DOHH2 (cell line): ENCODE data around the gene OSBPL1A.

ENCODE experiments used
- H3F3A ChIP-seq: fragments of 200-600 bp; sonication (generic), shearing (Covaris generic); 2 replicates; pipeline ENCODE4 v1.6.0; 2016; ENCODE audit warnings: antibody characterized with exemption, mild to moderate bottlenecking; ENCODE audit not compliant: control insufficient read depth, insufficient read depth
- H3K27ac ChIP-seq: fragments of 200-600 bp; sonication (generic); 2 replicates; pipeline ENCODE4 v1.5.1; 2014; ENCODE audit warnings: low read depth, mild to moderate bottlenecking, low read length, moderate library complexity
- H3K27me3 ChIP-seq: fragments of 200-600 bp; sonication (generic); 2 replicates; pipeline ENCODE4 v1.6.1; 2014; ENCODE audit warnings: mild to moderate bottlenecking, low read length, mixed read lengths; ENCODE audit not compliant: control insufficient read depth
- H3K36me3 ChIP-seq: fragments of 200-600 bp; sonication (generic); 2 replicates; pipeline ENCODE4 v1.6.1; 2014; ENCODE audit warnings: mild to moderate bottlenecking, low read length, moderate library complexity, mixed read lengths; ENCODE audit not compliant: control insufficient read depth
- H3K4me1 ChIP-seq: fragments of 200-600 bp; sonication (generic); 2 replicates; pipeline ENCODE4 v1.6.1; 2014; ENCODE audit warnings: mild to moderate bottlenecking, low read length, mixed read lengths; ENCODE audit not compliant: control insufficient read depth
- H3K4me2 ChIP-seq: fragments of 200-600 bp; sonication (generic); 2 replicates; pipeline ENCODE4 v1.6.0; 2014; ENCODE audit warnings: mild to moderate bottlenecking, low read length, moderate library complexity
- H3K4me3 ChIP-seq: fragments of 200-600 bp; sonication (generic); 2 replicates; pipeline ENCODE4 v1.5.1; 2014; ENCODE audit warnings: mild to moderate bottlenecking, low read length, mixed read lengths
- H3K79me2 ChIP-seq: fragments of 200-600 bp; sonication (generic); 2 replicates; pipeline ENCODE4 v1.6.1; 2014; ENCODE audit warnings: mild to moderate bottlenecking, low read length, mixed read lengths; ENCODE audit not compliant: control insufficient read depth
- H3K9me2 ChIP-seq: fragments of 200-600 bp; sonication (generic); replicated peaks from 2 replicates; pipeline ENCODE4 v1.6.1; 2014; ENCODE audit warnings: mild to moderate bottlenecking, low read length, mixed read lengths; ENCODE audit not compliant: control insufficient read depth
- H3K9me3 ChIP-seq: fragments of 200-600 bp; sonication (generic); 2 replicates; pipeline ENCODE4 v1.6.1; 2014; ENCODE audit warnings: antibody characterized with exemption, low read length, mixed read lengths; ENCODE audit not compliant: control insufficient read depth, insufficient read depth
- H4K20me1 ChIP-seq: fragments of 200-600 bp; sonication (generic); 2 replicates; pipeline ENCODE4 v1.6.0; 2014; ENCODE audit warnings: low read depth, mild to moderate bottlenecking, antibody characterized with exemption, low read length, moderate library complexity; ENCODE audit not compliant: control insufficient read depth, insufficient read depth
- EZH2phosphoT487 ChIP-seq: fragments of 200-600 bp; sonication (generic); IDR thresholded peaks from 2 replicates; pipeline ENCODE4 v1.6.1; 2017; ENCODE audit warnings: borderline replicate concordance, mild to moderate bottlenecking, antibody characterized with exemption, low read length, moderate library complexity, mixed read lengths
- TF ChIP-seq, protein P1 (sequence below): fragments of 200-600 bp; sonication (generic); IDR thresholded peaks from one replicate; pipeline ENCODE4 v1.5.1; 2014; ENCODE audit warnings: antibody characterized with exemption, mild to moderate bottlenecking, low read depth, low read length; ENCODE audit not compliant: poor library complexity, severe bottlenecking

The OSBPL1A gene

GRCh38 chr18:24443870-24444269, 46.2 kb upstream of the OSBPL1A start:
- no peaks in the 10 kb centered on the region for H3K27me3 ChIP-seq
- no peaks in the 10 kb centered on the region for H3K79me2 ChIP-seq
- H3K4me2 ChIP-seq = no peak overlapping the region
- H3K4me1 ChIP-seq = no peaks in the 10 kb centered on the region
- H3K36me3 ChIP-seq = no peaks in the 10 kb centered on the region
- no peak overlapping the region for H3K4me3 ChIP-seq
- H3K9me2 ChIP-seq = no peaks in the 10 kb centered on the region
- H3K9me3 ChIP-seq = no peaks in the 10 kb centered on the region
- H3K27ac ChIP-seq = no peak overlapping the region
- TF ChIP-seq EZH2phosphoT487 = no peak
- TF ChIP-seq, protein P1, sequence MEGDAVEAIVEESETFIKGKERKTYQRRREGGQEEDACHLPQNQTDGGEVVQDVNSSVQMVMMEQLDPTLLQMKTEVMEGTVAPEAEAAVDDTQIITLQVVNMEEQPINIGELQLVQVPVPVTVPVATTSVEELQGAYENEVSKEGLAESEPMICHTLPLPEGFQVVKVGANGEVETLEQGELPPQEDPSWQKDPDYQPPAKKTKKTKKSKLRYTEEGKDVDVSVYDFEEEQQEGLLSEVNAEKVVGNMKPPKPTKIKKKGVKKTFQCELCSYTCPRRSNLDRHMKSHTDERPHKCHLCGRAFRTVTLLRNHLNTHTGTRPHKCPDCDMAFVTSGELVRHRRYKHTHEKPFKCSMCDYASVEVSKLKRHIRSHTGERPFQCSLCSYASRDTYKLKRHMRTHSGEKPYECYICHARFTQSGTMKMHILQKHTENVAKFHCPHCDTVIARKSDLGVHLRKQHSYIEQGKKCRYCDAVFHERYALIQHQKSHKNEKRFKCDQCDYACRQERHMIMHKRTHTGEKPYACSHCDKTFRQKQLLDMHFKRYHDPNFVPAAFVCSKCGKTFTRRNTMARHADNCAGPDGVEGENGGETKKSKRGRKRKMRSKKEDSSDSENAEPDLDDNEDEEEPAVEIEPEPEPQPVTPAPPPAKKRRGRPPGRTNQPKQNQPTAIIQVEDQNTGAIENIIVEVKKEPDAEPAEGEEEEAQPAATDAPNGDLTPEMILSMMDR = no peak
- no peaks in the 10 kb centered on the region for H3F3A ChIP-seq
- no peaks in the 10 kb centered on the region for H4K20me1 ChIP-seq

GRCh38 chr18:24436939-24437338, 39.3 kb upstream of the OSBPL1A start:
- Histone ChIP-seq H3K4me3 (no peak overlapping the region), H3K79me2 (no peaks in the 10 kb centered on the region), H3K9me2 (no peaks in the 10 kb centered on the region), H3K27ac (no peak overlapping the region), H3K4me2 (no peak overlapping the region), H3F3A (no peaks in the 10 kb centered on the region), H3K9me3 (no peaks in the 10 kb centered on the region), H3K27me3 (no peaks in the 10 kb centered on the region), H4K20me1 (no peaks in the 10 kb centered on the region), H3K36me3 (no peaks in the 10 kb centered on the region), H3K4me1 (no peaks in the 10 kb centered on the region)
- TF ChIP-seq, protein P1 = no peak
- no peak for TF ChIP-seq EZH2phosphoT487

DNA sequence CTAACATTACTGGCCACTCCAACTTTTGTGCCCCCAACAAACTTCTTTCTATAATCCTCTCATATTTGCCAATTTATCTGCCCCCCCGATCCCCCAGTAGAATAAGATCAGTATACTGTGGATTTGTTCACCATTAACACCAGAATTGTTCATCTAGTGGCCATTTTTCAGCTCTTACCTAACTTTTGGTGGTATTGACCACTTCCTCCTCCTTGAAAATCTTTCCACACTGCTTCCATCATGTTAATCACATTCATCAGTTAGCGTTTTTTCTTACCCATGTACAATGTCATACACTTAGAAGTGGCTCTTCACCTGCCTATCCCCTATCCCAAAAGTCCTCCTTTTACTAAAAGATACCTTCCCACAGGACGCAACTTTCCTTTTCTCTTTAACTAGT, 35.0 kb upstream of the OSBPL1A start:
- no peak overlapping the region for H3K27ac ChIP-seq
- no peaks in the 10 kb centered on the region for H3K9me2 ChIP-seq
- H3K27me3 ChIP-seq = no peaks in the 10 kb centered on the region
- H4K20me1 ChIP-seq = no peaks in the 10 kb centered on the region
- no peaks in the 10 kb centered on the region for H3K9me3 ChIP-seq
- H3K4me3 ChIP-seq = no peak overlapping the region
- H3F3A ChIP-seq = no peaks in the 10 kb centered on the region
- H3K4me2 ChIP-seq = no peak overlapping the region
- TF ChIP-seq EZH2phosphoT487 = no peak
- TF ChIP-seq, protein P1 = no peak
- no peaks in the 10 kb centered on the region; the same call in 1 of the 2 replicates for H3K4me1 ChIP-seq
- no peaks in the 10 kb centered on the region for H3K36me3 ChIP-seq
- no peaks in the 10 kb centered on the region for H3K79me2 ChIP-seq

GRCh38 chr18:24429188-24429587, 31.6 kb upstream of the OSBPL1A start:
- H3K4me3 ChIP-seq = no peak overlapping the region
- H4K20me1 ChIP-seq = no peaks in the 10 kb centered on the region
- peaks cover 13% of the 10 kb centered on the region for H3K4me1 ChIP-seq
- H3F3A ChIP-seq = no peaks in the 10 kb centered on the region
- no peak overlapping the region for H3K27ac ChIP-seq
- TF ChIP-seq EZH2phosphoT487 = no peak
- TF ChIP-seq, protein P1 = no peak
- H3K79me2 ChIP-seq = no peaks in the 10 kb centered on the region
- H3K4me2 ChIP-seq = no peak overlapping the region
- H3K27me3 ChIP-seq = peaks cover 5% of the 10 kb centered on the region; the same call in 1 of the 2 replicates
- no peaks in the 10 kb centered on the region; the same call in 1 of the 2 replicates for H3K9me3 ChIP-seq
- no peaks in the 10 kb centered on the region for H3K9me2 ChIP-seq
- no peaks in the 10 kb centered on the region for H3K36me3 ChIP-seq
